ENCODE results near the gene EDC4. TPM values are rescaled to one million over a fixed set of nuclear protein-coding genes. Genes with fewer than 3 reads are reported as not detected.
A peak's percentile ranks its signal among the peaks of the same experiment; 100 is the strongest.

The EDC4 gene
- total and polyA plus RNA-seq, 2 of the 13 experiments (the other 11 are each of a cell fraction or from before 2014, with no cell fraction given) = 51.4 to 59.1 TPM

- Histone ChIP-seq H3K36me3 (replicated peaks in 1 of 2; ENCODE audit: control insufficient read depth in 1 of 2, insufficient read depth in 2 of 2, low read length in 2 of 2) (peaks cover 0 to 4% of the 10 kb centered on the region in 2 experiments; a peak in 3 of 5 replicates), H3K4me1 (ENCODE audit: insufficient read depth, low read length) (peaks cover 50% of the 10 kb centered on the region), H3K9me3 (ENCODE audit: low read length) (no peaks in the 10 kb centered on the region), H3K4me3 (replicated peaks in 1 of 3; ENCODE audit: insufficient read depth in 1 of 3, low read depth in 2 of 3, low read length in 3 of 3) (peak overlapping the region in 2 of 3 experiments; percentile 19 to 92; a peak in 3 of 6 replicates), H4K20me1 (ENCODE audit: insufficient read depth, low read length) (peaks cover 38% of the 10 kb centered on the region), H3K4me2 (ENCODE audit: low read depth, low read length) (peak overlapping the region; percentile 89), H3K9ac (ENCODE audit: insufficient read depth, low read depth, low read length) (peak overlapping the region; percentile 93; the same call in 1 of the 2 replicates), H3K27me3 (ENCODE audit: control insufficient read depth in 1 of 2, insufficient read depth in 2 of 2, low read length in 2 of 2) (no peaks in the 10 kb centered on the region; a peak in 1 of 5 replicates), H2AFZ (ENCODE audit: low read length) (no peak overlapping the region), H3K79me2 (ENCODE audit: insufficient read depth, low read length) (peaks cover 58% of the 10 kb centered on the region), H3K27ac (ENCODE audit: extremely low read length, insufficient read depth, low read length) (peak overlapping the region; percentile 15)
- intact Hi-C loops (cut with micrococcal nuclease; ENCODE audit: unreplicated experiment) = no loop called here
- TF ChIP-seq ZNF556 (CRISPR knock-in tag; IDR thresholded peaks at IDR 0.05; ENCODE audit: borderline replicate concordance) = no peak
- 0 out of 2 replicates have a peak, but pooled peaks have one; percentile 21 for TF ChIP-seq ZC3H13 (CRISPR knock-in tag; IDR thresholded peaks at IDR 0.05)
- no peak for TF ChIP-seq ZNF33A (CRISPR knock-in tag; IDR thresholded peaks at IDR 0.05; ENCODE audit: borderline replicate concordance)
- TF ChIP-seq ARID4A (CRISPR knock-in tag; IDR thresholded peaks at IDR 0.05; ENCODE audit: borderline replicate concordance) = 0 out of 2 replicates have a peak, but pooled peaks have one; percentile 9
- TF ChIP-seq ZNF740 (CRISPR knock-in tag; IDR thresholded peaks at IDR 0.05) = no peak
- TF ChIP-seq TEAD3 (CRISPR knock-in tag; optimal IDR thresholded peaks at IDR 0.05; ENCODE audit: borderline replicate concordance) = peak; percentile 50
- TF ChIP-seq XRCC5 (optimal IDR thresholded peaks at IDR 0.05; ENCODE audit: low read length) = peak; percentile 21
- TF ChIP-seq ARNT2 (CRISPR knock-in tag; IDR thresholded peaks at IDR 0.05; ENCODE audit: low read depth) = no peak
- no peak for TF ChIP-seq SMAD1 (CRISPR knock-in tag; IDR thresholded peaks at IDR 0.05; ENCODE audit: borderline replicate concordance, low read depth)
- TF ChIP-seq THAP11 (CRISPR knock-in tag; IDR thresholded peaks at IDR 0.05) = peak; percentile 36; the same call in 1 of the 2 replicates
- no peak for TF ChIP-seq NKX3-1 (CRISPR knock-in tag; IDR thresholded peaks at IDR 0.05)
- TF ChIP-seq ZNF280D (CRISPR knock-in tag; IDR thresholded peaks at IDR 0.05) = no peak
- POLR2A ChIA-PET = interaction anchor here (1.2 to 6.2 kb wide), 9 partner anchors 10 to 282 kb away, joined by 3 to 47 read pairs (median 6); partner anchors contain the start of genes CTCF, EDC4, RANBP10 and TSNAXIP1
- FAIRE-seq = no peak
- no peak for ATAC-seq
- no TSS peak for BruUV-seq (replicated peaks)
- no peak for DNase-seq (ENCODE audit: low spot score)
- CTCF ChIA-PET (ENCODE audit: low intra/inter-chr PET ratio, low total read pairs) = interaction anchor here (1.4 kb wide), 1 partner anchor 21 kb away, joined by 4 read pairs; no protein-coding TSS in a partner anchor
- 63% methylated on average over 4 of the region's 4 CpGs for WGBS (ENCODE audit: low lambda C conversion rate)
- in situ Hi-C loops (cut with HindIII; ENCODE audit: extremely low pct_ligation_motif_present, low pct_unique_long_range_greater_than_20kb) = no loop called here
These were observed 28.4 kb upstream of the EDC4 start for GRCh38 chr16:67844497-67844896.
